ENCODE measurements around the gene CD300LD. TPM values are rescaled to one million over a fixed set of nuclear protein-coding genes. Genes with fewer than 3 reads are reported as not detected.

CD300LD gene
- total RNA-seq, 1 experiment from 2014 or later, result not detected

DNA sequence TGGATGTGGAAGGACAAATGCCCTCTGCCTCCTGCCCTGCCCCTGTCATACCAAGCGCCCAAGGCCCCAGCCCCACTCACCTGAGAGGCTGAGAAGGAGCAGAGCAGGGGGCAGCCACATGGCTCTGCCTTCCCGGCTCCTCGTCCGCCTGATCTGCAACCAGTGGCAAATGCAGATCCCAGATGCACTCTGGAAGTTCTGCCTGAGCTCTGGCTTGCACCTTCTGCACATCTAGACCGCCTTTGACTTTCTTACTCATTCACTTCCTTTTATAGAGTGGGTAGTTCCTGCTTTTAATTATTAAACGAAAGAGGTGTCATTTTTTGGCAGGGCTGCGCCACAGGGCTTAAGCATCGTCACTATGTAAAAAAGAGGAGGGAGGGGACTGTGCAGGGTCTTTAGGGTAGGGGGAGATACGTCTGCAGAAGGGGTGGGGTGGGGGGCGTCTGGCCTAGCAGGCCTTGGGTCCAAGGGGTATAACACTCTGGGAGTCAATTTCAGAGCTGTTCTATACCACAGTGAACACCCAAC is 60.8 kb downstream of the CD300LD start, which contains the start of gene CD300LB:
TSS of gene CD300LB (minus strand) at position 245 of the 531 bp plus-strand sequence. CDS start at position 120, 125 bp downstream.
- no peaks in the 10 kb centered on the region for H3K9me3 ChIP-seq (ENCODE audit: insufficient read depth, low read depth)
- TF ChIP-seq EZH2 (IDR thresholded peaks at IDR 0.05; ENCODE audit: low read depth), result no peak
- TF ChIP-seq, protein P1, sequence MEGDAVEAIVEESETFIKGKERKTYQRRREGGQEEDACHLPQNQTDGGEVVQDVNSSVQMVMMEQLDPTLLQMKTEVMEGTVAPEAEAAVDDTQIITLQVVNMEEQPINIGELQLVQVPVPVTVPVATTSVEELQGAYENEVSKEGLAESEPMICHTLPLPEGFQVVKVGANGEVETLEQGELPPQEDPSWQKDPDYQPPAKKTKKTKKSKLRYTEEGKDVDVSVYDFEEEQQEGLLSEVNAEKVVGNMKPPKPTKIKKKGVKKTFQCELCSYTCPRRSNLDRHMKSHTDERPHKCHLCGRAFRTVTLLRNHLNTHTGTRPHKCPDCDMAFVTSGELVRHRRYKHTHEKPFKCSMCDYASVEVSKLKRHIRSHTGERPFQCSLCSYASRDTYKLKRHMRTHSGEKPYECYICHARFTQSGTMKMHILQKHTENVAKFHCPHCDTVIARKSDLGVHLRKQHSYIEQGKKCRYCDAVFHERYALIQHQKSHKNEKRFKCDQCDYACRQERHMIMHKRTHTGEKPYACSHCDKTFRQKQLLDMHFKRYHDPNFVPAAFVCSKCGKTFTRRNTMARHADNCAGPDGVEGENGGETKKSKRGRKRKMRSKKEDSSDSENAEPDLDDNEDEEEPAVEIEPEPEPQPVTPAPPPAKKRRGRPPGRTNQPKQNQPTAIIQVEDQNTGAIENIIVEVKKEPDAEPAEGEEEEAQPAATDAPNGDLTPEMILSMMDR (conservative IDR thresholded peaks at IDR 0.05), result no peak
- H4K20me1 ChIP-seq (ENCODE audit: insufficient read depth), result no peaks in the 10 kb centered on the region
- no peak within 1 kb of the TSS for H3K27ac ChIP-seq
- BruUV-seq (replicated peaks), result no TSS peak
- no peak within 1 kb of the TSS for H3K4me3 ChIP-seq
- no peaks in the 10 kb centered on the region for H3K4me1 ChIP-seq (replicated peaks; ENCODE audit: insufficient read depth)
- no peaks in the 10 kb centered on the region for H3K36me3 ChIP-seq (ENCODE audit: low read depth)
- intact Hi-C loops (cut with micrococcal nuclease; ENCODE audit: unreplicated experiment), result no loop called here
- CTCF ChIA-PET, result no interaction called here
- H3K27me3 ChIP-seq (ENCODE audit: insufficient read depth, low read depth), result peaks cover 95% of the 10 kb centered on the region
- no peak for DNase-seq
- no peaks in the 10 kb centered on the region for H3F3A ChIP-seq (ENCODE audit: insufficient read depth, low read depth)
- no peaks in the 10 kb centered on the region for H3K79me2 ChIP-seq (ENCODE audit: low read depth)
- no peak within 1 kb of the TSS for H3K4me2 ChIP-seq
- H2AFZ ChIP-seq, result no peak within 1 kb of the TSS
- H3K9me2 ChIP-seq (ENCODE audit: insufficient read depth), result no peaks in the 10 kb centered on the region
- POLR2A ChIA-PET (ENCODE audit: unreplicated experiment), result no interaction called here

DNA sequence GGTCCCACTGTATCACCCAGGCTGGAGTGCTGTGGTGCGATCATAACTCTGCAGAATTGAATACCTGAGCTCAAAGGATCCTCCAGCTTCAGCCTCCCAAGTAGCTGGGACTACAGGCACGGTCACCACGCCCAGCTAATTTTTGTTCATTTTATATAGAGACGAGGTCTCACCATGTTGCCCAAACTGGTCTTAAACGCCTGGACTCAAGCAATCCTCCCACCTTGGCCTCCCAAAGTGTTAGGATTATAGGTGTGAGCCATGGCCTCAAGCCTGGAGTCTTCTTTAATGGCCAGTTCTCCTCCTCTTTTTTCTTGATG is 61.3 kb downstream of the CD300LD start:
- ChIA-PET POLR2A (ENCODE audit: unreplicated experiment) (no interaction called here), CTCF (no interaction called here)
- no TSS peak for BruUV-seq (replicated peaks)
- H3K27me3 ChIP-seq (ENCODE audit: insufficient read depth, low read depth), result peaks cover 96% of the 10 kb centered on the region
- no peak overlapping the region for H3K27ac ChIP-seq
- TF ChIP-seq, protein P1 (conservative IDR thresholded peaks at IDR 0.05), result no peak
- TF ChIP-seq EZH2 (IDR thresholded peaks at IDR 0.05; ENCODE audit: low read depth), result no peak
- no peaks in the 10 kb centered on the region for H3K9me2 ChIP-seq (ENCODE audit: insufficient read depth)
- intact Hi-C loops (cut with micrococcal nuclease; ENCODE audit: unreplicated experiment), result no loop called here
- no peak overlapping the region for H3K4me2 ChIP-seq
- H3K4me1 ChIP-seq (replicated peaks; ENCODE audit: insufficient read depth), result no peaks in the 10 kb centered on the region
- H3K9me3 ChIP-seq (ENCODE audit: insufficient read depth, low read depth), result no peaks in the 10 kb centered on the region
- no peaks in the 10 kb centered on the region for H3K36me3 ChIP-seq (ENCODE audit: low read depth)
- no peaks in the 10 kb centered on the region for H4K20me1 ChIP-seq (ENCODE audit: insufficient read depth)
- H3K4me3 ChIP-seq, result no peak overlapping the region
- no peaks in the 10 kb centered on the region for H3K79me2 ChIP-seq (ENCODE audit: low read depth)
- H3F3A ChIP-seq (ENCODE audit: insufficient read depth, low read depth), result no peaks in the 10 kb centered on the region
- H2AFZ ChIP-seq, result no peak overlapping the region
- DNase-seq, result no peak

Other genes with a start within 250 kb of the CD300LD start
- not detected in 2 replicates for gene BTBD17, start 230.4 kb downstream of the CD300LD start, total RNA-seq (2021)
- gene GPR142, start 224.8 kb downstream of the CD300LD start, total RNA-seq (2021), result not detected in 2 replicates
- 27.9 and 32.4 TPM in 2 replicates for gene GPRC5C, start 160.2 kb downstream of the CD300LD start, total RNA-seq (2021)
- not detected in 2 replicates for gene CD300A, start 125.6 kb downstream of the CD300LD start, total RNA-seq (2021)
- not detected in 2 replicates for gene CD300LB, start 60.8 kb downstream of the CD300LD start, total RNA-seq (2021)
- not detected in 2 replicates for gene CD300C, start 46.2 kb downstream of the CD300LD start, total RNA-seq (2021)
- gene CD300H, start 24.8 kb downstream of the CD300LD start, total RNA-seq (2021), result not detected in 2 replicates
- not detected in 2 replicates for gene CD300E, start 31.5 kb upstream of the CD300LD start, total RNA-seq (2021)
- not detected in 2 replicates for gene CD300LF, start 120.6 kb upstream of the CD300LD start, total RNA-seq (2021)
- gene RAB37, start 145.0 kb upstream of the CD300LD start, total RNA-seq (2021), result not detected in 2 replicates
- gene NHERF1, start 156.3 kb upstream of the CD300LD start, total RNA-seq (2021), result 83.6 and 105 TPM in 2 replicates
- gene NAT9, start 184.1 kb upstream of the CD300LD start, total RNA-seq (2021), result 31.5 and 37.6 TPM in 2 replicates